Ammon's horn (tissue), 1 donor: ENCODE results near the gene CREBBP.
"Not testable (repeated sequence)": the region's sequence is repeated elsewhere in the genome, so short reads cannot be mapped to it uniquely, and the experiment has no call there.

Experiments used
- DNase-seq: peaks from one replicate; pipeline ENCODE4 v3.0.0-alpha.2; 2016; ENCODE audit warnings: low spot score

Gene CREBBP

GRCh38 chr16:3714378-3714777, 166.1 kb downstream of the CREBBP start:
- not testable (repeated sequence) for DNase-seq

DNA sequence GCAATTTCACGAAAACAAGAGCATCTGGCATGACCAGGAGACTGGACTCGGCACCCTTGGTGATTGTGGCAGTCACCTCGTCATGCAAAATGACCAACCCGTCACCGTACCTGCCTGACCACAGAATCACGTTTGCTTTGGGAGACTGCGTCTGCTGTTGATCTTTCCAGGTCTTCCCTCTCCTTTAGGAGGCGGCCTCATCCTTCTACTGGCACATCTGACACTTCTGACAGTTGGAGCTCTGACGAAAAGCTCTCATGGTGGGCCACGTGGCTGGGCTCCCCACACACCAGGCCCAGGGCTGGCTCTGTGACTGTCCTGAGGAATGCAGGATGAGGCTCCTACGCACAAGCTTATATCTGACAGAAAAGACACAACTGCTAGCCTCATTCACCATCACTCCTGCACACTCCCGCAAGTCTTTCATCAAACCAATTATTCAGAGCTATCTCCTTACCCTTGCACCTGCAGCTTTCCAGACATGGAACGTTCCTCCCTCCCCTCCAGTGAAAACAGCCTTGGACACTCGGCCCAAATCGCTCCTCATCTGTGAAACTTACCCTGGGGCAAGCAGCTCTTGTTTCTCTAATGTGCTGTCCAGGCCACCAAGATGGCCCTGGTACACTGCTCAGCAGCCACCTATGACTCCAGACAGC, 166.8 kb downstream of the CREBBP start:
- DNase-seq: peak; percentile 23

DNA sequence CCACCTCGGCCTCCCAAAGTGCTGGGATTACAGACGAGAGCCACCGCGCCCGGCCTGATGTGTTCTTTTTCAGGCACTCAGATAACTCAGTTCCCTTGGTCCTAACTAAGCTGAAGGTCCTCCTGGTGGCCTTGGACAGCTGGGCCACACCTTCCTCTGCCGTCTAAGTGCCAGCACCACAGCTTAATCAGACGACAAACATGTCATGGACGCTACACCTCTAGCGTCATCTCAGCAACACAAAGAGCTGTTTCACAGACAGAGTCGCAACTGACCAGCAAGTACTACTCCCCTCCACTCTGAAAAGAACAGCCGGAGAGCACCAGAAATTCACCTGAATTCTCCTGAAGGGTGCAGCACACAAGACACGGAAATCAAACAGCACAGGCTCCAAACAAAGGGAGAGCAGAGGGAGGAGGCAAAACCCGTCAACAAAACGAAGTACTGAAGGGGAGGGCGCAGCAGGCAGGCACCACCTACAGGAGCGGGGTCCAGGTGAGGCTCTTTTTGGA, 167.6 kb downstream of the CREBBP start:
- DNase-seq: no peak

DNA sequence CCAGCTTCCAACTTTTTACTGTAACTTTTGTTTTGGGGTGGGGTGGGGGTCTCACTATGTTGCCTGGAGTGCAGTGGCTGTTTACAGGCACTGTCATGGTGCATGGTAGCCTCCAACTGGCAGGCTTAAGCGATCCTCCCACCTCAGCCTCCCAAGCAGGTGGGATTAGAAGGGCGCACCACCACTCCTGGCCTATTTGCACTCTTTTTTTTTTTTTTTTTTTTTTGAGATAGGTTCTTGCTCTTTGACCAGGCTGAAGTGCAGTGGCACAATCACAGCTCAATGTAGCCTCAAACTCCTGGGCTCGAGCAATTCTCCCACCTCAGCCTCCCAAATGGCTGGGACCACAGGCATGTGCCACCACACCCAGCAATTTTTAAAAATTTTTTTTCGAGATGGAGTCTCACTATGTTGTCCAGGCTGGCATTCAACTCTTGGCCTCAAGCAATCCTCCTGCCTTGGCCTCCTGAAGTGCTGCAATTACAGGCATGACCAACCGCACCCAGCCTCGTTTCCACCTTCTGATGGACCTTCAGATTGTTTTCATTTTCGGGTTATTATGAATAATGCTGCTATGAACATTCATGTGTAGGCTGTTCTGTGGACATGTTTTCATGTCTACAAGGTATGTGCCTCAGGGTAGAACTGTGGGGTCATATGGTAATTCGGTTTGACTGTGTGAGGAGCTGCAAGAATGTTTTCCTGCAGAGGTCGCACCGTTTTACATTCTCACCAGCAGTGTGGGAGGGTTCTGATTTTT, 174.1 kb downstream of the CREBBP start:
- no peak for DNase-seq

- no peak for DNase-seq
These were observed 178.4 kb downstream of the CREBBP start for GRCh38 chr16:3702082-3702481.

DNA sequence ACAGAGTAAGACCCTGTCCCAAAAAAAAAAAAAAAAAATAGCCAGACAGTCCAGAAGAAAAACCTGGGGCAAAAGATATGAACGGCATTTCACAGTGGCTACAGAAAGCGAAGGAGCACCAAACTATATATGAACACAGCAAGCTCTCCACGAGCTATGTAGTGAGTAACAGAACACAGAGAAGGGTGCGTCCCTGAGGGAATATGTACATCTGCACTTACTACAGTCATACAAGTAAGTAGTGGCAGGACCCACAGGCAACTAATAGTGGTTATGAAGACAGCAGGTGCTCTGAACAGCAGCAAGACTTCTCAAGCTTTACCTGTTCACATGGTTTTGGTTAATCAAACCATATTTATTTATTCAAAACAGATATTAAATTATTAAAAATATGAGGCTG, 179.0 kb downstream of the CREBBP start:
- DNase-seq: no peak

- peak; percentile 31 for DNase-seq
These were observed 181.6 kb downstream of the CREBBP start for GRCh38 chr16:3698941-3699340.

- DNase-seq: no peak
These were observed 183.9 kb downstream of the CREBBP start for GRCh38 chr16:3696425-3697218.

GRCh38 chr16:3695610-3696369, 184.7 kb downstream of the CREBBP start:
- no peak for DNase-seq

DNA sequence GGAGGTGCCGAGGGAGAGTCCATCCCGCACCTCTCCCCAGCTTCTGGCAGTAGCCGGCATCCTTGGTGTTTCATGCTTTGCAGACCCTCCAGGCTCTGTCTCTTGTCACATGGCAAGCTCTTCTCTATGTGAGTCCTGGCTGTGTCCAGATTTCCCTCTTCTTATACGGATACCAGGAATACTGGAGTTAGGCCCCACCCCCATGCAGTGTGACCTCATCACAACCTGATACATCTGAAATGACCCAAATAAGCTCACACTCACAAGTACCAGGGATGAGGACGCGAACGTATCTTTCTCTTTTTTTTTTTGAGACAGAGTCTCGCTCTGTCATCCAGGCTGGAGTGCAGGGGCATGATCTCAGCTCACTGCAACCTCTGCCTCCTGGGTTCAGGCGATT, 186.5 kb downstream of the CREBBP start:
- no peak for DNase-seq

DNA sequence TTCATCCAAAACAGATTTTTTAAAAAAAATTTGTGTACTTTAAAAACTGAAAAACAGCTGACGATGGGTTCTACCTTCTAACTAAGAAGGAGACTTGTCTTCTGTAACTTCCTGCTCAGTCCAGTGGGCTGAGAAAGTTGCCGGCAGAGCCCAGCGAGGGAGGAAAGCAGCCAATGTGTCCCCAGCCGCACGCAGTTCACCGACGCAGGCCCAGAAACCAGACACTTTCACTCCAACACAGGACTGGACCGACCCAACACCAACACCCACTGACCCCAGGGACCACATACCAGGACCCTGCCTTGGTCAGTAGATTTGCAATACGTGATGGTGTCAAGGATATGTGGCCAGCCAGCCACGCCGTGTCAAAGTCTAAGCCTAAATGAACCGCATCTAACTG, 188.8 kb downstream of the CREBBP start:
- DNase-seq: no peak

DNA sequence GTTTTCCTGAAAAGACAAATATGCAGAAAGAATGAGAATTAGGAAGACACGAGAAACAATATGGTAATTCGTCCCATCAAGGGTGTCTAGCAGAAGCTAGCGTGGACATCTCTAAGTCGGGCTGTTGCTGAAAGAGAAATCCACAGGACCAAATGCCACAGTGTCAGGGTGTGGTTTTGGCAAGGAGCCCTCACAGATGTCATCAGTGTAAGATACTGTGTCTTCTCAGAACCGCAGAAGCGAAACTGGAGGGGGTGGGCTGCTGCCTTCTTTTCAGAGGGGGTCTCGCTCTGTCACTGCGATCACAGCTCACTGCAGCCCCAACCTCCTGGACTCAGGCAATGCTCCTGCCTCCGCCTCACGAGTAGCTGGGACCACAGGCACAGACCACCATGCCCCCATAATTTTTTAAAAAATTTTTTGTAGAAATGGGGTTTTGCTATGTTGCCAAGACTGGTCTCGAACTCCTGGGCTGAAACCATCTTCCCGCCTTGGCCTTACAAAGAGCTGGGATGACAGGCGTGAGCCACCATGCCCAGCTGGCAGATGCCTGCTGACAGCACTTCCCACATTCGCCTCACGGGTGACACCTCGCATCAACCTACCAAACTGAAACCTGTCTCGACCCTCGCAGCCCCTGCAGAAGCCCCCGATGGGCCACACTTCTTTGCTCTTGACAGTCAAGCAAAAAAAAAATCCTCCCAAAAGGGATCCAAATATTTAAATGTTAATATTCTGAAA, 189.4 kb downstream of the CREBBP start:
- no peak for DNase-seq

DNA sequence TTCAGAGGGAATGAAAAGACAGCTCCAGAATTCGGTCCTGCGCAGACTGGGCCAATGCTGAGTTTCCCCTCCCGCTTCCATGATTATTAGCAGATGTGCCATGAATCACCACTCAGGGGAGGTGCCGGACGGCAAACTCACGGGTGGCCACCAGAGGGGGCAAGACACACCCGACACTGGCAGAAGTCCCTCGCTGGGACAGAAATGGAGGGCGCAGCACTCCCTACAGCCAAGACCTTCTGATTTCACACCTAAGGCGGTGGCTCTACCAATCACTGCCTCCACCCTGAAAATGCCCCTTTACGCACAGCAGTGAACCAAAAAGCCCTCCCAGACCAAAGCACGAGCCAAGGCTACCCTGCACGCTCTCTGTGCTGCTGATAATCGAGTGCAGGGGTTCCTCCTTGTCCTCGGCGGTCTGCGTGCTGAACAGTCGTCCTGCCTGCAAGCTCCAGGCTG, 190.0 kb downstream of the CREBBP start:
- peak; percentile 95 for DNase-seq

DNA sequence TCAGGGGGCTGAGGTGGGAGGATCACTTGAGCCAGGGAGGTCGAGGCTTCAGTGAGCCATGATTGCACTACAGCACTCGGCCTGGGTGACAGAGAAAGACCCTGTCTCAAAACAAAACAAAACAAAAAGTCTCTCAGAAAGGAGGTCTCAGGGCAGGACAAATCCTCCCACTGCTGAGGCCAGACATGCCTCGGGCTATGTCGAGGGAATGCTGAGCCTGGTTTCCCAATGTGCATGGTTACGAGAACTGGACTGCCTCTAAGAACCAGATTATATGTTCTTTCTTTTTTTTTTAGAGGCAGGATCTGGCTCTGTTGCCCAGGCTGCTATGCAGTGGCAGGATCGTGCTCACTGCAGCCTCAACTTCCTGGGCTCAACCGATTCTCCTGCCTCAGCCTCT, 190.8 kb downstream of the CREBBP start:
- no peak for DNase-seq

- no peak for DNase-seq
These were observed 192.7 kb downstream of the CREBBP start for GRCh38 chr16:3687792-3688191.

DNA sequence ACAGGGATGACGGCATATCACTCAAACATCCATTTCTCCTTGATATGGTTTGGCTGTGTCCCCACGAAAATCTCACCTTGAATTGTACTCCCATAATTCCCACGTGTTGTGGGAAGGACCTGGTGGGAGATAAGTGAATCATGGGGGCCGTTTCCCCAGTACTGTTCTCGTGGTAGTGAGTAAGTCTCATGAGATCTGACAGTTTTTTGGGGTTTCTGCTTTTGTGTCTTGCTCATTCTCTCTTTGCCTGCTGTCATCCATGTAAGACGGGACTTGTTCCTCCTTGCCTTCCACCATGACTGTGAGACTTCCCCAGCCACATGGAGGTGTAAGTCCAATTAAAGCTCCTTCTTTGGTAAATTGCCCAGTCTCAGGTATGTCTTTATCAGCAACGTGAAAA, 193.5 kb downstream of the CREBBP start:
- DNase-seq: no peak

DNA sequence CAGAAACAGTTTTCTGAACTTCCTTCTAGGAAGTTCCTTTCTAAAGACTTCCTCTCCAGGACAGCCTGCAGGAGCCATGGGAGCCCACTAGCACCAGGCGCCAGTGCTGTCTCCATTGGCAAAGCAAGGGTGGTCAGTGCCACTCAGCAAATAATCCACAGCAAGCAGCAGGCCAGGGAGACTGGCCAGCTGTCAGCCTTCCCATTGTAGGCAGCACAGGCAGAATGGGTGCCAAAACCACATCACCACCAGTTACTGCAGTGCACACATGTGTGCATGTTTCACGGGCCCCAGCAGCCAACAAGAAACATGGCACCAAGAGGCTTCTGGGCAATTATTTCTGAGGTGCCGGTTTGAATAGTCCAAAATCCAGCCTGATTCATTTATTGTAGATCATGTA, 199.3 kb downstream of the CREBBP start:
- peak; percentile 60 for DNase-seq

- DNase-seq: no peak
These were observed 202.5 kb downstream of the CREBBP start for GRCh38 chr16:3677994-3678393.

DNA sequence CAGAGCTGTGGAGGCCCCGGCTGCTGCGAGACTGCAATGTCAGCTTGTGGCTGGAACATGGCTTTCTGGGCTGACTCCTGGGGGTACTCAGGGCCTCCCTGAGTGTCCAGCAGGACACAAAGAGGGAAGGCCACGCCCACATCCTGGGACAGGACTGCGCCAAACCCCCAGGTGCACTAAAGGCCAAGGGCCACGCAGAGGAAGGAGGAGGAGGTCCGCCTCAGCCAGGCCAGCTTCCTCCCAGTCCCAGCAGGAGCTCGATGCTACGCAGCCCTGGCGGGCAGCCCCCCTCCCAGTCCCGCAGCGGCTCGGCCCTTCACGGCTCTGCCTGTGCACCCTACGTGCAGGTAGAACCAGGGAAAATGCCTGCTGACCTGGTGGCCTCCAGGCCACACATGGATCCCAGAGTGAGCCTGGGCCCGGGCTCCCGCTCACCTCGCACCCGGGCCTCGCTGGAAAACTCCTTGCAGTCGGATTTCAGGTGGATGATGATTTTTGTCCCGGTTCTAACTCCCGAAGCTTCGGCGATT, 204.8 kb downstream of the CREBBP start:
- no peak for DNase-seq
